ENCODE results near the gene PBX1. TPM values are rescaled to one million over a fixed set of nuclear protein-coding genes. Genes with fewer than 3 reads are reported as not detected.

PBX1 gene
- total RNA-seq, 1 donor from 2014 or later: 257 TPM

DNA sequence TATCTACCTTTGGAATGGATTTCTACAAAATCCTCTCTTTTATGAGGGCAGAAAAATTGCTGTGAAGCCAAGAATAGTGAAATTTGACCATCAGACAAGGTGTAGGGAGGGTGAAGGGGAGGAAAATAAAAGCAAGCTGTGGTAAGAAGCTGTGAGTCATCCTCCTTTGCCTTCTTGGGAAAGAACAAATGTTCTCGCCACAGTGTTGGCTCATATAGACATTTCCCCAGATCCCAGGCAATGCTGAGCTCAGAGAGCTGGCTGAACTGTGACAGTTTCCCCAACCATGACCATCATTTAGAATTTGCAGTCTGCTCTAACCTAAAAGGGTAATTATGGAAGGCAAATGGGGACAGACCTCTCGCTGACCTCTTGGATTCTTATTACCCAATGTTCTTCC lies 235.4 kb downstream of the PBX1 start:
- Mint-ChIP-seq H3K4me1 (ENCODE audit: unreplicated experiment) (peaks cover 34% of the 10 kb centered on the region), H3K36me3 (peaks cover 48% of the 10 kb centered on the region), H3K27me3 (no peaks in the 10 kb centered on the region), H3K4me3 (no peak overlapping the region), H3K27ac (no peak overlapping the region), H3K9me3 (peaks cover 4% of the 10 kb centered on the region)
- TF ChIP-seq, protein P1, sequence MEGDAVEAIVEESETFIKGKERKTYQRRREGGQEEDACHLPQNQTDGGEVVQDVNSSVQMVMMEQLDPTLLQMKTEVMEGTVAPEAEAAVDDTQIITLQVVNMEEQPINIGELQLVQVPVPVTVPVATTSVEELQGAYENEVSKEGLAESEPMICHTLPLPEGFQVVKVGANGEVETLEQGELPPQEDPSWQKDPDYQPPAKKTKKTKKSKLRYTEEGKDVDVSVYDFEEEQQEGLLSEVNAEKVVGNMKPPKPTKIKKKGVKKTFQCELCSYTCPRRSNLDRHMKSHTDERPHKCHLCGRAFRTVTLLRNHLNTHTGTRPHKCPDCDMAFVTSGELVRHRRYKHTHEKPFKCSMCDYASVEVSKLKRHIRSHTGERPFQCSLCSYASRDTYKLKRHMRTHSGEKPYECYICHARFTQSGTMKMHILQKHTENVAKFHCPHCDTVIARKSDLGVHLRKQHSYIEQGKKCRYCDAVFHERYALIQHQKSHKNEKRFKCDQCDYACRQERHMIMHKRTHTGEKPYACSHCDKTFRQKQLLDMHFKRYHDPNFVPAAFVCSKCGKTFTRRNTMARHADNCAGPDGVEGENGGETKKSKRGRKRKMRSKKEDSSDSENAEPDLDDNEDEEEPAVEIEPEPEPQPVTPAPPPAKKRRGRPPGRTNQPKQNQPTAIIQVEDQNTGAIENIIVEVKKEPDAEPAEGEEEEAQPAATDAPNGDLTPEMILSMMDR (conservative IDR thresholded peaks at IDR 0.05): no peak
- no peak for DNase-seq (ENCODE audit: extremely low spot score, unreplicated experiment)

DNA sequence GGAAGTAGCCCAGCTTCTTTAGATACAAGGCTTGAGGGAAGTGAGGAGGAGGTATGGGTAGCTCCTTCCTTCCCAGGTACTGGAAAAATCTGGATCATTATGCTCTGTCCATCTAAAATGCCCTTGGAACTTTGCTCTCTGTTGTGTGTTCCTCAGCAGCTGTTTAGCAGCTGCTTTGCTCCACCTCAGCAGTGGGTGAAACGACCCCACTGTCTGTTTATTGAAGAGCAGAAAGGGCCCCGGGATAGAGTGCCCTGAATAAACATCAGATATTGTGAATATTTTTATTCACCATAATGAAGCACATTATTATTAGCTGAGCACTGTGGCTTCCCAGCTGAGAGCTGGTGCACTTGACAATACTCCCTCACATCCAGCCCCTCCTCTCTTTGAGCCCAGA lies 237.9 kb downstream of the PBX1 start:
- Mint-ChIP-seq H3K4me1 (ENCODE audit: unreplicated experiment) (peaks cover 11% of the 10 kb centered on the region), H3K27me3 (no peaks in the 10 kb centered on the region), H3K9me3 (peaks cover 4% of the 10 kb centered on the region), H3K4me3 (no peak overlapping the region), H3K27ac (no peak overlapping the region), H3K36me3 (peaks cover 52% of the 10 kb centered on the region)
- DNase-seq (ENCODE audit: extremely low spot score, unreplicated experiment): no peak
- TF ChIP-seq, protein P1 (conservative IDR thresholded peaks at IDR 0.05): no peak

DNA sequence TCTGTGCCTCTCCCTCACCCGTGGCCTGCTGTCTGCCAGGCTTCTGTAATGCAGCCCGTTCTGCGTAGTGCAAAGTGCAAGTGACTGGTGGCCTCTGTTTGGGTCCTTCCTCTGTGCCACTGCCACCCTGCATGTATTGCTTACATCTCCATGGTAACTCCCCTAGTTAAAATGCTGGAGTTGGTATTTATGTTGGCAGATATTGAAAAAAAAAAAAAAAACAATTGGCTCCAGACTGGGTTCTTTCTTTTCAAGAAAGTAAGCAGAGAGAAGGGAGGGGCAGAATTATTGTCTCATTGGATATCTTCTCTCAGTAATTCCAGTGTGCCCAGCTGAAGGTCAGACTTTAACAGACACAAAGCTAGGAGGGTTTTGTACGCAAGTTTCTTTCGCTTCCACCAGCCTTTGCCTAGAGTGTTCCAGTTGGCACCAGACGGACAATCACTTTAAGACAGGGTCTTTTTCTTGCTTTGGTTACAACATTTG lies 242.3 kb downstream of the PBX1 start:
- Mint-ChIP-seq H3K27me3 (no peaks in the 10 kb centered on the region), H3K27ac (peak overlapping the region; percentile 17), H3K4me1 (ENCODE audit: unreplicated experiment) (peaks cover 5% of the 10 kb centered on the region), H3K9me3 (no peaks in the 10 kb centered on the region), H3K36me3 (peaks cover 54% of the 10 kb centered on the region), H3K4me3 (no peak overlapping the region)
- DNase-seq (ENCODE audit: extremely low spot score, unreplicated experiment): no peak
- TF ChIP-seq, protein P1 (conservative IDR thresholded peaks at IDR 0.05): no peak

- DNase-seq (ENCODE audit: extremely low spot score, unreplicated experiment): no peak
- H3K4me1 Mint-ChIP-seq (ENCODE audit: unreplicated experiment): peaks cover 5% of the 10 kb centered on the region
- peak overlapping the region; percentile 17 for H3K27ac Mint-ChIP-seq
- H3K9me3 Mint-ChIP-seq: no peaks in the 10 kb centered on the region
- no peak overlapping the region for H3K4me3 Mint-ChIP-seq
- H3K27me3 Mint-ChIP-seq: no peaks in the 10 kb centered on the region
- TF ChIP-seq, protein P1 (conservative IDR thresholded peaks at IDR 0.05): no peak
- peaks cover 59% of the 10 kb centered on the region for H3K36me3 Mint-ChIP-seq
Observed at GRCh38 chr1:164801791-164802502, 243.0 kb downstream of the PBX1 start.

DNA sequence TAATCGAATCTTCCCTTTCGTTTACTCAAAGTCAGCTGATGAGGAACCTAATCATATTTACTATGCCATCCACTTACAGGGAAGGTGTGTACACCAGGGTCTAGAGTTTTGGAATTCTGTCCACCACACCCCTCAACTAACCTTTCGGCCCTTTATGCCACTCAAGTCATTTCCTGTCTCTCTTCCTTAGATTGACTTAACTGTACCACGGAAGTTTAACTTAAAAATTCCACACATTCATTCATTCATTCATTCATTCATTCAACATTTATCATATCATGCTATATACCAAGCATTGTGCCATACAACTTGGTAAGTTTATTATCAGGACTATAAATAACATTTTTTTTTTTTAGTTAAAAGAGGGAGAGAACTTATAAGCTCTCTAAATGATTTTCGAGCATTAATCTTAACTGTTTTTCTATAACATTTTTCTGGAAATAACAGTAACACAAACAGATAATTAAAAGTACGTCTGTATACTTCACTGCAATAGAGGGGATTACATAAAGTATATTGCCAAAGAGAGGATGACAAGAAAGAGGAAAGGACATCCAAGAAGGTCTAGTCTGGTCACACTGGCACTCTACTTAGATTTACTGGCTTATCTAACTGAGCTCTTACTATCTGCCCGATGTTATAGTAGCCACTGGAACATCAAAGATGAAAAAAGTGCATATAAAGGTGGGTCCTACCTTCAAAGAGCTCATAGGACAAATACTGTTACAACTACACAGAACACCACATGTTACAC lies 243.7 kb downstream of the PBX1 start:
- H3K27me3 Mint-ChIP-seq: no peaks in the 10 kb centered on the region
- TF ChIP-seq, protein P1 (conservative IDR thresholded peaks at IDR 0.05): no peak
- DNase-seq (ENCODE audit: extremely low spot score, unreplicated experiment): no peak
- H3K9me3 Mint-ChIP-seq: no peaks in the 10 kb centered on the region
- peaks cover 5% of the 10 kb centered on the region for H3K4me1 Mint-ChIP-seq (ENCODE audit: unreplicated experiment)
- H3K27ac Mint-ChIP-seq: no peak overlapping the region
- H3K4me3 Mint-ChIP-seq: no peak overlapping the region
- peaks cover 65% of the 10 kb centered on the region for H3K36me3 Mint-ChIP-seq
